GM12878 (cell line): ENCODE results near the gene CHD1. TPM values are rescaled to one million over a fixed set of nuclear protein-coding genes. Genes with fewer than 3 reads are reported as not detected.
A peak's percentile ranks its signal among the peaks of the same experiment; 100 is the strongest.

ENCODE experiments used
- BCL3 ChIP-seq: IDR thresholded peaks from 2 replicates; pipeline ENCODE4 v1.6.1; 2011; ENCODE audit warnings: borderline replicate concordance, low read depth, mild to moderate bottlenecking, moderate library complexity, low read length; ENCODE audit not compliant: insufficient read depth, poor library complexity, severe bottlenecking
- BHLHE40 ChIP-seq, 2 experiments: fragments of 450-650 bp in 1 of 2; IDR thresholded peaks; 2 replicates each; pipeline ENCODE4 v1.6.1; 2011 to 2017; ENCODE audit warnings: low read depth in 2 of 2, borderline replicate concordance in 1 of 2, improper control_type of control experiment in 1 of 2, low read length in 1 of 2, mild to moderate bottlenecking in 1 of 2
- CHD1 ChIP-seq: IDR thresholded peaks from 2 replicates; pipeline ENCODE4 v1.6.1; 2012; ENCODE audit warnings: low read depth, low read length, improper control_type of control experiment
- EED ChIP-seq: sonication (generic); IDR thresholded peaks from 2 replicates; pipeline ENCODE4 v1.6.1; 2016; ENCODE audit warnings: antibody characterized with exemption, low read depth
- GATAD2B ChIP-seq: fragments of 450-650 bp; conservative IDR thresholded peaks from 2 replicates; pipeline ENCODE4 v1.6.1; 2017; ENCODE audit warnings: low read depth, mild to moderate bottlenecking, moderate library complexity
- HDAC2 ChIP-seq: fragments of 200-600 bp; sonication (generic); IDR thresholded peaks from 2 replicates; pipeline ENCODE4 v1.6.1; 2017
- HSF1 ChIP-seq: fragments of 150-350 bp; IDR thresholded peaks from 2 replicates; pipeline ENCODE4 v1.6.1; 2014; ENCODE audit warnings: mild to moderate bottlenecking, low read depth, low read length
- LARP7 ChIP-seq: fragments of 450-650 bp; IDR thresholded peaks from 2 replicates; pipeline ENCODE4 v1.6.1; 2017; ENCODE audit warnings: mild to moderate bottlenecking
- MEF2A ChIP-seq: IDR thresholded peaks from 2 replicates; pipeline ENCODE4 v1.6.1; 2011; ENCODE audit warnings: low read depth, mild to moderate bottlenecking, low read length, moderate library complexity; ENCODE audit not compliant: insufficient read depth
- MTA2 ChIP-seq: fragments of 450-650 bp; IDR thresholded peaks from 2 replicates; pipeline ENCODE4 v1.6.1; 2016; ENCODE audit warnings: low read depth, mild to moderate bottlenecking, moderate library complexity
- PBX3 ChIP-seq: IDR thresholded peaks from 2 replicates; pipeline ENCODE4 v1.6.1; 2011; ENCODE audit warnings: mild to moderate bottlenecking, low read depth, low read length, moderate library complexity; ENCODE audit not compliant: insufficient replicate concordance
- POLR2AphosphoS2 ChIP-seq: IDR thresholded peaks from 2 replicates; pipeline ENCODE4 v1.6.1; 2011; ENCODE audit warnings: low read depth, mild to moderate bottlenecking, low read length, improper control_type of control experiment, moderate library complexity
- SIN3A ChIP-seq: IDR thresholded peaks from 2 replicates; pipeline ENCODE4 v1.6.1; 2012; ENCODE audit warnings: low read depth, low read length, improper control_type of control experiment
- SPI1 ChIP-seq: IDR thresholded peaks from 2 replicates; pipeline ENCODE4 v1.6.1; 2011; ENCODE audit warnings: low read depth, mild to moderate bottlenecking, low read length, moderate library complexity, borderline replicate concordance; ENCODE audit not compliant: insufficient read depth
- SUPT20H ChIP-seq: IDR thresholded peaks from 2 replicates; pipeline ENCODE4 v1.6.1; 2011; ENCODE audit warnings: low read depth, mild to moderate bottlenecking, low read length, moderate library complexity, borderline replicate concordance; ENCODE audit not compliant: control insufficient read depth
- TCF12 ChIP-seq: IDR thresholded peaks from 2 replicates; pipeline ENCODE4 v1.6.1; 2011; ENCODE audit warnings: low read depth, mild to moderate bottlenecking, low read length
- TCF7 ChIP-seq: IDR thresholded peaks from 2 replicates; pipeline ENCODE4 v1.6.1; 2014; ENCODE audit warnings: antibody characterized with exemption, borderline replicate concordance
- YY1 ChIP-seq: IDR thresholded peaks from 2 replicates; pipeline ENCODE4 v1.6.1; 2011; ENCODE audit warnings: low read depth, mild to moderate bottlenecking, low read length
- ZBTB33 ChIP-seq: fragments of 450-650 bp; IDR thresholded peaks from 2 replicates; pipeline ENCODE4 v1.6.1; 2017; ENCODE audit warnings: mild to moderate bottlenecking
- polyA plus RNA-seq, 11 experiments: library from polyadenylated mRNA; depleted of rRNA in 4 of 11; unstranded in 6 of 11; stranded (reverse) in 5 of 11; fragments of >200 nt; fragmentation: Nextera tagmentation in 4 of 11; fragmentation: Illumina TruSeq in 1 of 11; extraction: Ambion mirVana in 4 of 11; extraction: Trizol in 1 of 11; gene quantifications; 1 replicate in 1 of 11; 2 replicates in 10 of 11; pipeline versions ENCODE4 v1.2.1 to v1.2.3, GENCODE V29; 2011 to 2016; ENCODE audit warnings: inconsistent platforms in 2 of 11, missing spikeins in 2 of 11, low read depth in 1 of 11
- total RNA-seq, 4 experiments: library from RNA; depleted of rRNA in 3 of 4; stranded (reverse); fragments of >200 nt in 3 of 4; fragmentation: Illumina TruSeq in 1 of 4; extraction: Trizol in 1 of 4; gene quantifications; 2 replicates each; pipeline versions ENCODE4 v1.2.1 to v1.2.3, GENCODE V29; 2013 to 2021

Gene CHD1
- total and polyA plus RNA-seq, 10 of the 15 experiments (the other 5 are each of a cell fraction or from before 2014, with no cell fraction given), result 25.5 to 158 (median 50.5) TPM

- peak; percentile 6 for TF ChIP-seq BCL3
- TF ChIP-seq TCF12, result no peak
- no peak for TF ChIP-seq CHD1
- no peak for TF ChIP-seq TCF7
- TF ChIP-seq YY1, result no peak
- TF ChIP-seq PBX3, result no peak
- TF ChIP-seq MEF2A, result no peak
- TF ChIP-seq ZBTB33, result no peak
- TF ChIP-seq BHLHE40 (IDR thresholded peaks at IDR 0.05; ENCODE audit: borderline replicate concordance in 1 of 2, low read depth in 2 of 2, low read length in 1 of 2), result peak; percentile 22 to 78; a peak in 1 of 4 replicates
- no peak; the same call in 1 of the 2 replicates for TF ChIP-seq POLR2AphosphoS2
- TF ChIP-seq HSF1, result no peak
- peak; percentile 35 for TF ChIP-seq LARP7
- TF ChIP-seq GATAD2B, result peak; percentile 59; the same call in 1 of the 2 replicates
- no peak for TF ChIP-seq HDAC2
- no peak for TF ChIP-seq SPI1
- TF ChIP-seq EED, result no peak
- no peak for TF ChIP-seq MTA2
- no peak for TF ChIP-seq SUPT20H
- no peak for TF ChIP-seq SIN3A
These were observed 576 bp downstream of the CHD1 start (continued) for GRCh38 chr5:98927989-98928872.
